Umbilical cord (tissue), 2 donors: ENCODE results near the gene USP50. TPM values are rescaled to one million over a fixed set of nuclear protein-coding genes. Genes with fewer than 3 reads are reported as not detected.
A peak's percentile ranks its signal among the peaks of the same experiment; 100 is the strongest.
"Not testable (repeated sequence)": the region's sequence is repeated elsewhere in the genome, so short reads cannot be mapped to it uniquely, and the experiment has no call there.

Experiments used
- DNase-seq: peaks from one replicate; pipeline ENCODE4 v3.0.0-alpha.2; 2015; ENCODE audit warnings: low spot score
- total RNA-seq: library from RNA; depleted of rRNA; stranded (reverse); fragments of >200 nt; gene quantifications from one replicate; pipeline ENCODE4 v1.2.3, GENCODE V29; 2014; ENCODE audit warnings: low replicate concordance; ENCODE audit not compliant: insufficient read depth

The USP50 gene
- not detected for total RNA-seq

GRCh38 chr15:50546566-50546965 is at the start of gene USP50:
Gene USP50, minus strand, starts transcription at chr15:50546666. Its CDS starts 141 bp downstream, at chr15:50546525.
- DNase-seq, result no peak

GRCh38 chr15:50594311-50594710 is 47.8 kb upstream of the USP50 start:
- DNase-seq, result no peak

- no peak for DNase-seq
These were observed 47.3 kb upstream of the USP50 start for GRCh38 chr15:50593761-50594160.

- peak; percentile 1 for DNase-seq
These were observed 43.8 kb upstream of the USP50 start for GRCh38 chr15:50590288-50590687.

GRCh38 chr15:50577492-50577891 is 31.0 kb upstream of the USP50 start:
- DNase-seq, result no peak

GRCh38 chr15:50576166-50576565 is 29.7 kb upstream of the USP50 start:
- DNase-seq, result no peak

GRCh38 chr15:50573842-50574241 is 27.4 kb upstream of the USP50 start:
- DNase-seq, result not testable (repeated sequence)

- DNase-seq, result no peak
These were observed 17.3 kb upstream of the USP50 start for GRCh38 chr15:50563756-50564155.

- no peak for DNase-seq
These were observed 16.5 kb upstream of the USP50 start for GRCh38 chr15:50562735-50563640.

GRCh38 chr15:50558012-50558411 is 11.5 kb upstream of the USP50 start:
- DNase-seq, result no peak

- no peak for DNase-seq
These were observed 10.3 kb upstream of the USP50 start for GRCh38 chr15:50556642-50557371.

- DNase-seq, result no peak
These were observed 5.8 kb upstream of the USP50 start for GRCh38 chr15:50552238-50552637.

GRCh38 chr15:50549326-50549725 is 2.9 kb upstream of the USP50 start:
- DNase-seq, result no peak

- DNase-seq, result no peak
These were observed 2.1 kb downstream of the USP50 start for GRCh38 chr15:50544368-50544767.

- DNase-seq, result peak; percentile 20
These were observed 2.9 kb downstream of the USP50 start for GRCh38 chr15:50543556-50543955.

GRCh38 chr15:50542887-50543210 is 3.6 kb downstream of the USP50 start:
- DNase-seq, result peak; percentile 45

GRCh38 chr15:50531766-50532165 is 14.7 kb downstream of the USP50 start:
- no peak for DNase-seq

GRCh38 chr15:50531163-50531562 is 15.3 kb downstream of the USP50 start:
- no peak for DNase-seq

GRCh38 chr15:50523851-50524251 is 22.6 kb downstream of the USP50 start:
- DNase-seq, result no peak

- DNase-seq, result no peak
These were observed 26.6 kb downstream of the USP50 start for GRCh38 chr15:50519740-50520425.

GRCh38 chr15:50513001-50513400 is 33.5 kb downstream of the USP50 start:
- DNase-seq, result no peak

- peak; percentile 10 for DNase-seq
These were observed 40.3 kb downstream of the USP50 start for GRCh38 chr15:50506121-50506520.
